PC-3 (cell line): ENCODE measurements around the gene DLEC1.

Source experiments
- EZH2phosphoT487 ChIP-seq: fragments of 300-600 bp; sonication (generic); IDR thresholded peaks from 2 replicates; pipeline ENCODE4 v1.6.1; 2018; ENCODE audit warnings: mild to moderate bottlenecking, antibody characterized with exemption, low read length, borderline replicate concordance
- TF ChIP-seq, protein P1 (sequence below): fragments of 300-600 bp; sonication (generic); conservative IDR thresholded peaks from 2 replicates; pipeline ENCODE4 v1.5.1; 2017; ENCODE audit warnings: antibody characterized with exemption, low read depth, mild to moderate bottlenecking, low read length

DNA sequence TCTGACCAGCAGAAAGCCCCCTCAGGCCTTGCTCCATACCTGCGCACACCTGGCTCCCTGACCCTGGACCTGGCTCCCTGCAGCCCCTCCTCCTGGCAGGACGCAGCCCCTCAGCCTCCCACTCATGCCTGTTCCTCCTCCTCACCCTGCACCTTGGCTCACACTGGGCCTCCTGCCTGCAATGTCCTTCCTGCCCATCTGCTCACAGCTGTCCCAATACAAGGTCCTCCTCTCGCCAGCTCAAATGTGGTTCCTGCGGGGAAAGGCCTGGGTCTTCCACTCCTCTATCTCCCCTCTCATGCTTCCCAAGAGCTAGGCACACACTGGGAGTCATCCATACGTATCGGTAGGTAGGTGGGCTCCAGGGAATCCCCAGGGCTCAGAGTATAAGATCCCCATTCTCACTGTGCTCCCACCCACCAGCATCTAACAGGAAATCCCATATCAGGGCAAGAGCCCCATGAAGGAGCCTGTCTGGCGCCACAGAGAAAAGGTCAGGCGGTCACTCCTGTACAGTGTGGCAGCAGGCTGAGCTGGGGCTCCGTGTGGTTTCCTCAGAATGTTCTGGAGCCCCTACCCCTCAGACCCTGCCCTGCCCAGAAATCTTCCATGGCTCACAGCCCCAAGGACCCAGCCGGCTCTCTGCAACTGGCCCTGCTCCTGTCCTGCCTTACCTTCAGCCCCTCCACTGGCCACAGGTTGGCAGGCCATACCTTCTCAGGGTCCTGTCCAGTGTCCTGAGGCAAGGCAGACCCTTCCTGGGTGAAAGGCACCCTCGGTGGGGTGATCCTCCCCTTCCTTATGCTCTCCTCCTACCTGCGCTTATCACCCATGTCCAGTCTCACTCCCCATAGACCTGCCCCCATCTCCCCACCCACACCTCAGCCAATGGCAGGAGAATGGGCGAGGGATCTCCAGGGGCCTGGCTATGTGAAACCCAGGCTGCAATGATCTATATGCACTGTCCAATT is 20.4 kb upstream of the DLEC1 start:
- TF ChIP-seq, protein P1, sequence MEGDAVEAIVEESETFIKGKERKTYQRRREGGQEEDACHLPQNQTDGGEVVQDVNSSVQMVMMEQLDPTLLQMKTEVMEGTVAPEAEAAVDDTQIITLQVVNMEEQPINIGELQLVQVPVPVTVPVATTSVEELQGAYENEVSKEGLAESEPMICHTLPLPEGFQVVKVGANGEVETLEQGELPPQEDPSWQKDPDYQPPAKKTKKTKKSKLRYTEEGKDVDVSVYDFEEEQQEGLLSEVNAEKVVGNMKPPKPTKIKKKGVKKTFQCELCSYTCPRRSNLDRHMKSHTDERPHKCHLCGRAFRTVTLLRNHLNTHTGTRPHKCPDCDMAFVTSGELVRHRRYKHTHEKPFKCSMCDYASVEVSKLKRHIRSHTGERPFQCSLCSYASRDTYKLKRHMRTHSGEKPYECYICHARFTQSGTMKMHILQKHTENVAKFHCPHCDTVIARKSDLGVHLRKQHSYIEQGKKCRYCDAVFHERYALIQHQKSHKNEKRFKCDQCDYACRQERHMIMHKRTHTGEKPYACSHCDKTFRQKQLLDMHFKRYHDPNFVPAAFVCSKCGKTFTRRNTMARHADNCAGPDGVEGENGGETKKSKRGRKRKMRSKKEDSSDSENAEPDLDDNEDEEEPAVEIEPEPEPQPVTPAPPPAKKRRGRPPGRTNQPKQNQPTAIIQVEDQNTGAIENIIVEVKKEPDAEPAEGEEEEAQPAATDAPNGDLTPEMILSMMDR = no peak
- no peak for TF ChIP-seq EZH2phosphoT487
